HG02870 (cell line): ENCODE data around the gene MAML1.
A peak's percentile ranks its signal among the peaks of the same experiment; 100 is the strongest.
"Not testable (repeated sequence)": the region's sequence is repeated elsewhere in the genome, so short reads cannot be mapped to it uniquely, and the experiment has no call there.

Source experiments
- ATAC-seq: cut with Tn5 transposase; IDR thresholded peaks from one replicate; pipeline ENCODE4 v1.9.1; 2021; ENCODE audit warnings: mild to moderate bottlenecking, moderate library complexity; ENCODE audit not compliant: unreplicated experiment

Gene MAML1

DNA sequence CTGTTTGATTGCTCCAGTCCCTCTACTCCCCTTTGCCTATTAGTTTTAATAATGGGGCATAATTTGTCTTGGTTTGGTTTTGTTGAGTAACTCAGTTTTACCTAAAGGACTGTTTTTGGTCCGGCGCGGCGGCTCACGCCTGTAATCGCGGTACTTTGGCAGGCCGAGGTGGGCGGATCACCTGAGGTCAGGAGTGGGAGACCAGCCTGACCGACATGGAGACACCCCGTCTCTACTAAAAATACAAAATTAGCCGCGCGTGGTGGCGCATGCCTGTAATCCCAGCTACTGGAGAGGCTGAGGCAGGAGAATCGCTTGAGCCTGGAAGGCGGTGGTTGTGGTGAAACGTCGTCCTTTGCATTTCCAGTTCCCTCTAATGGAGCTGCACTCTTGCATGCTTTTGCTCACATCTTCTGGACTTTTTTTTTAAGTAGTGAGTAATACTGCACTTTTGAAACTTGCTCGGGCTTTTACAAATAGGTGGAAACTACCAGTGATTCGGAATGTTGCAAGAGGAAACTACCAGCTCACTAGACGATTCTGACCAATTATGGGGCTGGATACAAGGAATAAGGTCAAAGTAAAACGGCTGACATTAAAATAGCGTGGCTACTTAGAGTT lies 721 bp upstream of the MAML1 start:
- ATAC-seq, result peak; percentile 19

DNA sequence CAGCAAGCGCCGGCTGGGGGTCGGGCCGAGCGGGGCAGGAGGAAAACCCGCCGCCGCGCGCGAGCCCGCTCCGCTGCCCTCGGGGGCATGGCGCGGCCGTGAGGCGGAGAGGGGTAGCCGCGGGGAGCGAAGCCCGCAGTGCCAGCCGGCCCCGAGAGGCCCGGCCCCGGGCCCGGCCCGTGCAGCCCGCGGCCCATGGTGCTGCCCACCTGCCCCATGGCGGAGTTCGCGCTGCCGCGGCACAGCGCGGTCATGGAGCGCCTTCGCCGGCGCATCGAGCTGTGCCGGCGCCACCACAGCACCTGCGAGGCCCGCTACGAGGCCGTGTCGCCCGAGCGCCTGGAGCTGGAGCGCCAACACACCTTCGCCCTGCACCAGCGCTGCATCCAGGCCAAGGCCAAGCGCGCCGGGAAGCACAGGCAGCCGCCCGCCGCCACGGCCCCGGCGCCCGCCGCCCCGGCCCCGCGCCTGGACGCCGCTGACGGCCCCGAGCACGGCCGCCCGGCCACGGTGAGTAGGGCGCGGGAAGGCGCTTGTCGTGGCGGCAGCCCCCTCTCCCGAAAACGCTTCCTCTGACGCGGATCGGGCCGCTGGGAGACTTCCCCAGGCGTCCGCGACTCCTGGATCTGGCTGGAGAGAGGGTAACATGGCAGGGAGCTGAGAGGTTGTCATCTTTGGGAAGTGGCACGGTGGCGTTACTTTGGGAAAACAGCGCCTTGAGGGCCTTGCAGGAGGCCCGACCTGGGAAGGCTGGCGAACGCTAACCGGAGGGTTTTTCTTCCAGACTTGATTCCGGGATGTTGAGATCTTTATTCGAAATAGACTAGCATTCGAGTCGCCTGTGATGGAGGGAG lies 523 bp downstream of the MAML1 start:
- peak; percentile 22 for ATAC-seq

DNA sequence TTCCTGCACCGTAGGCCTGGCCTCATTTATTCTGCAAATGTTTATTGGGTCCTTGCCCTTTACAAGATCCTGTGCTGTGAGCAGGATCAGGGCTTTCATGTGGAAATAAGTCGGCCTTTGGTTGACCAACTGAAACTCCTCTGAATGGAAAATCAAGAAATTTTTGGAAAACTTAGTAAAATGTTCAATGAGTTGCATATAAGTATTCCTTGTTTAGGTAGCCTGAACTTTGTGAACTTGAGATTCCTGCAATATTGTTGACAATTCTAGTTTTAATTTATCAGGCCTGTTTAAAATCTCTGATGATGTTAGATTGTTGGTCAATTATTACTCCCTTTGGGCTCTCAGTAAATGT lies 1.1 kb downstream of the MAML1 start:
- ATAC-seq, result no peak

DNA sequence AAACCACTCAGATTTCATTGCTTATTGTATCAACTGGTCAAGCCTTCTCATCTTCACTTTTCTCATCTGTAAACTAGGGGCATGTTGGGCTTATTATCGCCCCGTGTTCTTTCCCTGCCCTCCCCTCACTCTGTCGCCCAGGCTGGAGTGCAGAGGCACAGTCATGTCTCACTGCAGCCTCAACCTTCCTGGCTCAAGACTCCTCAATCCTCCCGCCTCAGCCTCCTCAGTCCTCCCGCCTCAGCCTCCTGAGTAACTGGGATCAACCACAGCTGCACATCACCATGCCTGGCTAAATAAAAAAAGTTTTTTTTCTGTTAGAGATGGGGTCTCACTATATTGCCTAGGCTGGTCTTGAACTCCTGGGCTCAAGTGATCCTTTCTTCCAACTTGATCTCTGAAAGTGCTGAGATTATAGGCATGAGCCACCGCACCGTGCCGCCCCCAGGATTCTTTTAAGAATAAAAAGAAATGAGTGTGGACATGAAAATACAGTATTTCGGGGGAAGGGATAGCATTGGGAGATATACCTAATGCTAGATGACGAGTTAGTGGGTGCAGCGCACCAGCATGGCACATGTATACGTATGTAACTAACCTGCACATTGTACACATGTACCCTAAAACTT lies 2.0 kb downstream of the MAML1 start:
- no peak for ATAC-seq

DNA sequence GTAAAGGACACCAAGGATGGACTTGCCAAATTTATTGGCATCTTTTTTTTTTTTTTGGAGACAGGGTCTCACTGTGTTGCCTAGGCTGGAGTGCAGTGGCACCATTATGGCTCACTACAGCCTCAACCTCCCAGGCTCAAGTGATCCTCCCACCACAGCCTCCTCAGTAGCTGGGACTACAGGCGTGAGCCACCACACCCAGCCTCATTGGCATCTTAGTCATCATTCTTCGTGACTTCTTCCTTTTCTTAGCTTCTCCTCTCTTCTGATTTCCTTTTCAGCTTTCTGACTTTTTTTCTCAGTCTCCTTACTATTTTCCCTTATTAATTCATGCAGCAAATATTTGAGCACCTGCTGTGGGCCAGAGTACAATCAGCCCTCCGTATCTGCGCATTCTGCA lies 6.1 kb downstream of the MAML1 start:
- no peak for ATAC-seq

DNA sequence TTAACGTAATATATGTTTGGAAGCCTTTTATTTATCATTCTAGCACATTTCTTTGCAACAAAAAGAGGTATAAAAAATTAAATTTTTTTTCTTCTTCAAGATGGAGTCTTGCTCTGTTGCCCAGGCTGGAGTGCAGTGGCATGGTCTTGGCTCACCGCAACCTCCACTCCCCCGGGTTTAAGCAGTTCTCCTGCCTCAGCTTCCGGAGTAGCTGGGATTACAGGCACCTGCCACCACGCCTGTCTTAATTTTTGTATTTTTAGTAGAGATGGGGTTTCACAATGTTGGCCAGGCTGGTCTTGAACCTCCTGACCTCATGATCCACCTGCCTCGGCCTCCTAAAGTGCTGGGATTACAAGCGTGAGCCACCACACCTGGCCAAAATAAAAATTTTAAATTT lies 11.5 kb downstream of the MAML1 start:
- ATAC-seq, result not testable (repeated sequence)

DNA sequence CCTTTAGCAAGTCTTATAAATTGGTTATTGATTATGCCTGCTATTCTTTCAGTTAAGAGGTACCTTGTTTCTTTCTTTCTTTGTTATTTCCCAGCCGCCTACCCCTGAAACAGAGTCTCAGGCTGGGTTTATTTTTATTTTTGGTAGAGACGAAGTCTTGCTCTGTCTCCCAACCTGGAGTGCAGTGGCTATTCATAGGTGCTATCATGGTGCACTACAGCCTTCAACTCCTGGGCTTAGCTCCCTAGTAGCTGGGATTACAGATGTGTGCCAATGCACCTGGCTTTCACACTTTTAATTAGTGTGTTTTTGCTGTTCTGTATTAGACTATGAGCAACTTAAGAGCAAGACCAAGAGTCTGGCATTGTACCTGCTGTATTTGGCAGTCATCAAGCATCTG lies 14.2 kb downstream of the MAML1 start:
- no peak for ATAC-seq

DNA sequence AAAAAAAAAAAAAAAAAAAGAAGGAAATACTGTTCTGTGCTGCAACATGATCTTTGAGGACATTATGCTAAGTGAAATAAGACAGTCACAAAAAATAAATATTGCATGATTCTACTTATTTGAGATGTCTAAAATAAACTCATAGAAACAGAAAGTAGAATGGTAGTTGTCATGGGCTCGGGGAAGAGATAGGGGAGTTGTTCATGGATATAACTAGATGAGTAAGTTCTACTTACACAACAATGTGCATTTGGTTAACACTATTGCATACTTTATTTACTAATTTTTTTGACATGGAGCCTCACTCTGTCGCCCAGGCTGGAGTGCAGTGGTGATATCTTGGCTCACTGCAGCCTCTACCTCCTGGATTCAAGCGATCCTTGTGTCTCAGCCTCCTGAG lies 15.2 kb downstream of the MAML1 start:
- ATAC-seq, result no peak

DNA sequence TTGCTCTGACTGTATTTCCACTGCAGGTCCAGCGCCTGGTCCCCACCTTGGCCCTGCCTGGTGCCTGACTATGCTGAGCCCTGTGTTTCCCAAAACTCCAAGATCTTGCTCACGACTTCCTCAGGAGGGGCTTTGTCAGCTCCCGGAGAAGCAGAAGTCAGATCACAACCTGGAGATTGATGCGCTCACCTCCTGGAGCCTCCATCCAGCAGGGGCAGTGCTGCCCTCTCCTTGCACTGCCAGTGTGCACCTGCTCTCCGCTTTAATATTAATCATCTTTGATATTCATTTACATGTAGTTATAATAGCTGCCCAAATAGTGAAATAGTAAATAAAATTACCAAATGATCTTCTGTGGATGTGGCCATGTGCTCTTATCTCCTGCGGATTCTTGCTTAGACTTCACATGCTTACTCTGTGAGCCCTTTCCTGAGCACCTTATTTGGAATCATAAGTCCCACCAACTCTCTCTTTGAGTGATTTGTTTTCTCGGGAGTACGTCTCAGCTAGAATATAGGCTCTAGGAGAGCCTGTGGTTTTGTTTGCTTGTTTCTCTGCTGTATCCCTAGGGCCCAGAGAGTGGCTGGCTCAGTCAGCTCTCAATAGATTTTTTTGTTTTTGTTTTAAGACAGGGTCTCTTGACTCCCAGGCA lies 17.4 kb downstream of the MAML1 start:
- no peak for ATAC-seq

DNA sequence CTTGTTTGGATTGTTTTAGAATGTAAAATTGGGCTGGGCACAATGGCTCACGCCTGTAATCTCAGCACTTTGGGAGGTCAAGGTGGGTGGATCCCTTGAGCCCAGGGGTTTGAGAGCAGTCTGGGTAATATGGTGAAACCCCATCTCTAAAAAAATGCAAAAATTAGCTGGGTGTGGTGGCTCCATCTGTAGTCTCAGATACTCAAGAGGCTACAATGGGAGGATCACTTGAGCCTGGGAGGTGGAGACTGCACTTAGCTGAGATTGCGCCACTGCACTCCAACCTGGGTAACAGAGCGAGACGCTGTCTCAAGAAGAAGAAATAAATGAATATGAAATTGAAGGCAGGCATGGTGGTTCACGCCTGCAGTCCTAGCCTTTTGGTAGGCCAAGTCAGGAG lies 21.3 kb downstream of the MAML1 start:
- ATAC-seq, result no peak

DNA sequence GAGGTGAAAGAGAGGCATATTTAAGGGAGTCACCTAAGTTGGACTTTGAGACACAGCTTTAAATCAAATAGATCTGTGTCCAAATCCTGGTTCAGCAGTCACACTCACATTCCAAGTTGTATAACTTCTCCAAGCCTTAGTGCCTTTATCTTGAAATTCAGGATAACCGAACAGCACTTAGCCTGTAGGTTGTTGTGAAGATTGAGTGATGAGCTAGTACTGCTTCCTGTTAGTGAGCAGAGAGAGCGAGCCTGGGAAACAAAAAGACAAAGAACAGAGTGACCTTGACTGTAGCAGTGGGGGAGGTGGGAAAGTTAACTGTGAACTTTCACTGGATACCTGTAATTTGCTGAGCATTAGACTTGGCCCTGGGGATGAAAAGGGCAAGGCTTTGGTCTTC lies 22.4 kb downstream of the MAML1 start:
- ATAC-seq, result no peak

DNA sequence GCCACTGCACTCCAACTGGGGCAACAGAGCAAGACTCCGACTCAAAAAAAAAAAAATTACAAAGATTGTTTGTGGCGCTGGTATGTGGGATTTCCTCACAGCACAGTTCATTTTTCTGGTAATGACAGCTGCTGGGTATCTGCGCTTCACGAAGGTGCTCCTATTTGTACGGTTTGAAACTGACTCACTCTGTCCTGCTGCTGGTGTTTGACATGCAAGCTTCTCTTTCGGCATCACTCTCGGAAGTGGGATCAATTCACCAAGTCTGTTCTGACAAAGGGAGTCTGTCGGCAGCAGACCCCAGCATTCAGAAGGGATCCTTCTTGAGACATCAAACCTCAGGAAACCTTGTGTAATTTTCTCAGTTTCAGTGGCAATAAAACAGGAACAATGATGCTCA lies 26.3 kb downstream of the MAML1 start:
- ATAC-seq, result no peak

DNA sequence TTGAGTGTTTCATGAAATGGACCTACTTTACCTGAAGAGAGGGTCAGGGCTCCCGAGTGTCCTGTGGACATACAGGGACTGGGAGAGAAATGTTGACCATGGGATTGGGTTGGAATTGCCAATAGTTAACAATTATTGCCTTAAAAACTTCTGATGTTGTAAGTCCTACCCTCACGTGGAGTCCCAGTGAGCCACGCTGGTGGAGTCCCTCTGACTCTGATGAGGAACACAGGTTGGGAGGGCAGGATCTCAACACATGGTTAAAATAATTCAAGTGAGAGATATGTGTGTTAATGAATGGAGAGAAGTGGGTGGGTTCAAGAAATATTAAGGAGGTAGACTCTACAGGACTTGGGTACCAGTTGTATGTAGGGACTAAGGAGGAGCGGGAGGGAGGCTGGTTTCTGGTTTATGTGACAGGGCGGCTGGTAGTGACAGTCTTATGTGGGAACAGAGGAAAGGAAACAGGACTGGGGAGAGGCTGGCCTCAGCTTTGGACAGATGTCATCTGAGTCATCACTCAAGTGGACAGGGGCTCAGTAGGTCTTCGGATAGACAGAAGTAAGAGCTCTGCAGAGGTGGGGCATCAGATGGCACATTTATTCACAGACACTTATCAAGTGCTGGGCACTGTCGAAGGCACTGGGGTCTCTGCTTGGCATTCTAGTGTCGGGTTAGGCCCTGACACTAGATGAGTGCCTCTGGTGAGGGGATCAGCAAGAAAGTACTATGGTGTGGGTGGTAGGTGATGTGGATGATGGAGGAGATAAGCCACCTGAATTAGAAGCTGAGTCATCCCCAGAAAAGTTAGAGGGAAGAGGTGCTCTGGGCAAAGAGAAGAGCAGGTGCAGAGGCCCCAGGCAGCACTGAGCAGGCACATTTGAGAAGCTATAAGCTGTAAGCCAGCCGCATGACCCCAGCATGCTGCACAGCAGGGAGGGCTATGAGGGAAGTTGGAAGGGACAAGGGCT lies 27.2 kb downstream of the MAML1 start:
- peak; percentile 83 for ATAC-seq

DNA sequence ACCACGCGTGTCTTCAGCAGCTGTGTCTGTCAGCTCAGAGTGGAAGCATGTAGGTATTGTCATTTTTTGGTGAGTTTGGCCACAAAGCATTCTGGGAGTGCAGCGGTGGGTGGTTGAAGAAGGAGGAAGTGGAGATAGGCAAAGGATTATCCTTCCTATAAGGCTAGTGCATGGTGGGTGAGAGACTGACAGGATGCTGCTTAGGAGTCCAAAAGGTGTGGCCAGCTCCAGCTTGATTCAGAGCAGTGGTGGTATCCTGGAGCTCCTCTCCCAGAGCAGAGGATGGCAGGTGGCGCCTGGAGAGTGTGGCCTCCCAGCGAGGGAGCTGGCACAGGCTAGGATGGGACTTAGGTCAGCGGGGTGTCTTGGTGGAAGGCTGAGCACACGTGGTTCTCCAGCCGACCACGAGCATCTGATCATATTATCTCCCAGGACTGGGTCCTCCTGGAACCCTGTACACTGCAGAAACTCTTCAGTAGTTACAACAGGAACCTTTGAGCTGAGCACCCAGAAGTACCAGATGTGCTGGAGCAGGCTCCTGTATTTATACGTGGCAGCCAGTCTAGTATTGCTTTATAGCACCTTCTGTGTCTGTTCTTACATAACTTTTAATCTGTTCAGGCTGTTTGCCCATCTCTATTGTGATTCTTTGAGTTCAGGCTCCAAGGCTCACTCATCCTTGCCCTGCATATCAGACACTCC lies 29.6 kb downstream of the MAML1 start:
- ATAC-seq, result no peak

DNA sequence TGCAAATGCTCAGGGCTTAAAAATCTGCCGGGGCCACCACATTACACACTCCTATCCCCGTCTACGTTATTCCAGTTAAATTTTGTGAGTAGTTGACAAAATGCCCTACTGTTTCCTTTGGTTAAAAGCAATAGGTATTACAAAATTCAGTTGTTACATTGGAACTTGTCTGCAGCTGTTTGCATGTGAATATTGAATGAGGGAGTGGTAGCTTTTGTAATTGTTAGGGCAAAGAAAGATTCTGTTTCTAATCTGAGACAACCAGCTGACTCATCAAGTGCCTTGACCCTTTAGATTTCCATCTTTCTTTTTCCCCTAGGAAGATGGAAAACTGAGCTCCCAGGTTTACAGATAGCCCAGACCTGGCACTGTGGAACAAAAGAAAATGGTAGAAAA lies 30.2 kb downstream of the MAML1 start:
- no peak for ATAC-seq

DNA sequence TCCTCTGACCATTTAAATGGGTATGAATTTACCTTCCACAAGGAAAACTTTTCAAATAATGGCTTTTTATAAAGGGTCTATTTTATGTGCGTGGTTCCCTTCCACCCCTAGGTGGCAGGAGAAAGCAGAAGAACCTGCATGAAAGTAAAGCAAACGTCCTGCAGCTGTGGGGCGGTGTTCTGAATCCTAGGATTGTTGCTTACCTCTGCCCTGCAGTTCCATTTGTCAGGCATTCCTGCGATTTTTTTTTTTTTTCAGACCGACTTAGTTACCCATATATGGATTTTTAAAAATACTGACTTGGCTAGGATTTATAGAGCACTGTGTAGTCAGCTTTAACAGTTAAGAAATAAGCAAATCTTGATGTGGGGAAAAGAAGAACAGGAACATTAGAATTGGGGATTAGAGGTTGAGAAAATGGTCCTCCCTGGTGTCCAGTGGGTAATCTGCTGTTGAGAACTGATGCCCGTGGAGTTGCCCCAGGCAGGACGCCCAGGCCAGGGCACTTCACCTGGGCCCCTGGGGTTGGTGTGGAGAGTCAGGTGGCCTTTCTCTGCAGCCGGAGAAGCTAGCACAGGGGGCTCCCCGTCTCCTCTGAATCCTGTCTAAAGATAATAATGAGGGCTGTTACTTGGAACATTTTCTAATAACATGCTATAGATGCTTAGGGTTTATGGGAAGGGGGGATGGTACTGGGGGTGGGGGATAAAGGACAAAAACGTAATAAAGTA lies 30.8 kb downstream of the MAML1 start:
- no peak for ATAC-seq

DNA sequence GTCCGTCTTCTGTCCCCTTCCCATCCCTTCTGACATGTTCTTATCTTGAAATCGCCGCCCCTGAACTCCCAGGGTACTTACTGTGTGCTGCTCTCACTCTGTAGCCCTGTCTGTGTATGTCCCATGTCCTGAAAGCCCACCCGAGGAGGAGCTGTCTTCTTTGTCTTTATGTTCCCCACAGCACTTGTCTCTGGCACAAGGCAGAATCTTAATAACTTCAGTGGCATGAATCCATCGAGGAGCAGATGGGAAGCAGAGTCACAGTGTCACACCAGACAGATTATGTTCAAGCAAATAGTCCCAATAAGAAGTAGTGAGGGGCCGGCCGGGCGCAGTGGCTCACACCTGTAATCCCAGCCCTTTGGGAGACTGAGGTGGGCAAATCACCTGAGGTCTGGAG lies 31.4 kb downstream of the MAML1 start:
- no peak for ATAC-seq

DNA sequence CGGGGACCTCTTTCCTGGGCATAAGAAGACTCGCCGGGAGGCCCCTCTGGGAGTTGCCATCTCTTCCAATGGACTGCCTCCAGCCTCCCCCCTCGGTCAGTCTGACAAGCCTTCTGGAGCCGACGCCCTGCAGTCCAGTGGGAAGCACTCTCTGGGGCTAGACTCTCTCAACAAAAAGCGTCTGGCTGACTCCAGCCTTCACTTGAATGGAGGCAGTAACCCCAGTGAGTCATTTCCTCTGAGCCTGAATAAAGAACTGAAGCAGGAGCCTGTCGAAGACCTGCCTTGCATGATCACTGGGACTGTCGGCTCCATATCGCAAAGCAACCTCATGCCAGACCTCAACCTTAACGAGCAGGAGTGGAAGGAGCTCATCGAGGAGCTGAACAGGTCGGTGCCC lies 32.8 kb downstream of the MAML1 start:
- no peak for ATAC-seq

DNA sequence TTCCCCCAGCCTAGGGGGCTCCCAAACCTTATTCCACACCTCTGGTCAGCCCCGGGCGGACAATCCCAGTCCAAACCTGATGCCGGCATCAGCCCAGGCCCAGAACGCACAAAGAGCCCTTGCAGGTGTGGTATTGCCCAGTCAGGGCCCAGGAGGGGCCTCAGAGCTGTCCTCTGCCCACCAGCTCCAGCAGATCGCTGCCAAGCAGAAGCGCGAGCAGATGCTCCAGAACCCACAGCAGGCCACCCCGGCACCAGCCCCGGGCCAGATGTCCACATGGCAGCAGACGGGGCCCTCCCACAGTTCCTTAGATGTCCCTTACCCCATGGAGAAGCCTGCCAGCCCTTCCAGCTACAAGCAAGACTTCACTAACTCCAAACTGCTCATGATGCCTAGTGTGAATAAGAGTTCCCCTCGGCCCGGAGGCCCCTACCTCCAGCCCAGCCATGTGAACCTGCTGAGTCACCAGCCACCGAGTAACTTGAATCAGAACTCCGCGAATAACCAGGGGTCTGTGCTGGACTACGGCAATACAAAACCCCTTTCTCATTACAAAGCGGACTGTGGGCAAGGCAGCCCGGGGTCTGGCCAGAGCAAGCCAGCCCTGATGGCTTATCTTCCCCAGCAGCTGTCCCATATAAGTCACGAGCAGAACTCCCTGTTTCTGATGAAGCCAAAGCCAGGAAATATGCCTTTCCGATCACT lies 33.6 kb downstream of the MAML1 start:
- no peak for ATAC-seq
